Activated naive CD8-positive, alpha-beta T cell treated with anti-CD3 and anti-CD28 coated beads for 36 hours (primary cell): ENCODE results near the gene SERPINA5. TPM values are rescaled to one million over a fixed set of nuclear protein-coding genes. Genes with fewer than 3 reads are reported as not detected.

Experiments
- DNase-seq: peaks from one replicate; pipeline ENCODE4 v3.0.0; 2021
- H3K27ac Mint-ChIP-seq: one replicate; pipeline ENCODE4 v1.8.0; 2022; ENCODE audit warnings: mild to moderate bottlenecking, moderate library complexity, mixed read lengths
- H3K27me3 Mint-ChIP-seq: one replicate; pipeline ENCODE4 v1.8.0; 2022; ENCODE audit warnings: mild to moderate bottlenecking, mixed read lengths
- H3K36me3 Mint-ChIP-seq: one replicate; pipeline ENCODE4 v1.8.0; 2021; ENCODE audit warnings: mild to moderate bottlenecking, mixed read lengths
- H3K4me1 Mint-ChIP-seq: one replicate; pipeline ENCODE4 v1.8.0; 2021; ENCODE audit warnings: mixed read lengths
- H3K4me3 Mint-ChIP-seq: one replicate; pipeline ENCODE4 v1.8.0; 2022; ENCODE audit warnings: mild to moderate bottlenecking, moderate library complexity, mixed read lengths
- H3K9me3 Mint-ChIP-seq: one replicate; pipeline ENCODE4 v1.8.0; 2022; ENCODE audit warnings: mixed read lengths
- total RNA-seq, 2 experiments: library from RNA; stranded (reverse); gene quantifications; one replicate each; pipeline ENCODE4 v1.2.3, GENCODE V29; 2021

Gene SERPINA5
- total RNA-seq, 2 experiments from 2014 or later = not detected

DNA sequence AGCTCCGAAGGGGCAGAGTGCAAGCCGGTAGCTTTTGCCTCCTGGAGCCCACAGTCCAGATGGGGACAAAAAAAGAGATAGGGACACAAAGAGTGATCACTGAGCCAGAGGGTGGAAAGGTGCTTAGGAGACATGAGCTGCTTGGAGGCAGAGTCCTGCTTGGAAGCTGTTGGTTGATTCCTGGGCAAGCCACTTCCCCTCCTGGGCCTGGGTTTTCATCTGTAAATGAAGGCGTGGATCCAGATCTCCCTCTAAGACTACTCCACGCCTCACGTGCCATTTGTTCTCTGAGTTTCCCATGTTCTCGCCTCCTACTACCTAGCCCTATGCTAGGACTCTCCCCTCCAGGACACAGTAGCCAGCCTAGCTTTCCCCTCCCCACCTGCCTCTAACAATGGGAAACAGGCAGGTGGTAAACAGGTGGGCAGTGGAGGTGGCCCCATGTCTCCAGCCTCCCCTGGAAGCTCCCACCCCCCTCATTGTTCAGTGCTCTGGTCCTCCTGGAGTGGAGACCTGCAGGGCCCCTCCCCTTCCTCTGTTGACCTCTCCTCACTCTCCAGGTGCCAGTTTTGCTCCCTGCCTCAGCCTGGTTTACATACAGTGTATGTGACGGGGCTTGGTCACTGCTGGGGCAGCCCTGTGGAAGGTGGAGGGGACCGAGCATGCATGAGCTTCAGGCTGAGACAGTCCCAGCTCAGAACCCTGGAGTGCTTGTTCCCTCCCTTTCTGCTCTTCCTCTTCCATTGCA lies 34.8 kb downstream of the SERPINA5 start:
- Mint-ChIP-seq H3K4me3 (no peak overlapping the region), H3K4me1 (no peaks in the 10 kb centered on the region), H3K9me3 (peaks cover 18% of the 10 kb centered on the region), H3K36me3 (no peaks in the 10 kb centered on the region), H3K27ac (no peak overlapping the region), H3K27me3 (peaks cover 3% of the 10 kb centered on the region)
- no peak for DNase-seq

DNA sequence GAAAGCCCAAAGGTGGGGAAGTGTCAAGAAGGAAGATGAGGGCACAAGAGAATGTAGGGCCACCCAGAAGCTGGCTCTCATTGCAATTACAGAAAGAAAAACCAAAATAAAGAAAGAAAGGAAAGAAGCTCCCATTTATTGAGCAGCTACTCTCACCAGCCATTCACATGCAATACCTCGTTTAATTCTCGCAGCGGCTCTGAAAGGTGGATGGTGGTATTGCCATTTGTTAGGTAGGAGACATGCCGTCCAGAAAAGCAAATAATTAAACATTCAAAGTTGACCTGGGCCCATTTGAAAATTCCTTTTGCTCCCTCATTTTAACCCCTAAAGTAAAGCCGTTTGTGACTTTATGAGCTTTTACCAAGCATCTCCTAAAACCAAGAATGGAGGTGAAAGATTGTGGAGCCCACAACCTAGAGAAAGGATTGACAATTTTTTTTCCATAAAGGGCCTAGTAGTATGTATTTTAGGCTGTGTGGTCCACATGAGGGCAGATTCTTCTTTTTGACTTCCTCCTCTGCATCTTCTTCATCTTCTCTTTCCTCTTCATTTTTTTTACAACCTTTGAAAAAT lies 36.2 kb downstream of the SERPINA5 start:
- H3K27ac Mint-ChIP-seq = no peak overlapping the region
- no peaks in the 10 kb centered on the region for H3K4me1 Mint-ChIP-seq
- no peaks in the 10 kb centered on the region for H3K36me3 Mint-ChIP-seq
- peaks cover 18% of the 10 kb centered on the region for H3K9me3 Mint-ChIP-seq
- no peak for DNase-seq
- H3K27me3 Mint-ChIP-seq = peaks cover 3% of the 10 kb centered on the region
- H3K4me3 Mint-ChIP-seq = no peak overlapping the region

DNA sequence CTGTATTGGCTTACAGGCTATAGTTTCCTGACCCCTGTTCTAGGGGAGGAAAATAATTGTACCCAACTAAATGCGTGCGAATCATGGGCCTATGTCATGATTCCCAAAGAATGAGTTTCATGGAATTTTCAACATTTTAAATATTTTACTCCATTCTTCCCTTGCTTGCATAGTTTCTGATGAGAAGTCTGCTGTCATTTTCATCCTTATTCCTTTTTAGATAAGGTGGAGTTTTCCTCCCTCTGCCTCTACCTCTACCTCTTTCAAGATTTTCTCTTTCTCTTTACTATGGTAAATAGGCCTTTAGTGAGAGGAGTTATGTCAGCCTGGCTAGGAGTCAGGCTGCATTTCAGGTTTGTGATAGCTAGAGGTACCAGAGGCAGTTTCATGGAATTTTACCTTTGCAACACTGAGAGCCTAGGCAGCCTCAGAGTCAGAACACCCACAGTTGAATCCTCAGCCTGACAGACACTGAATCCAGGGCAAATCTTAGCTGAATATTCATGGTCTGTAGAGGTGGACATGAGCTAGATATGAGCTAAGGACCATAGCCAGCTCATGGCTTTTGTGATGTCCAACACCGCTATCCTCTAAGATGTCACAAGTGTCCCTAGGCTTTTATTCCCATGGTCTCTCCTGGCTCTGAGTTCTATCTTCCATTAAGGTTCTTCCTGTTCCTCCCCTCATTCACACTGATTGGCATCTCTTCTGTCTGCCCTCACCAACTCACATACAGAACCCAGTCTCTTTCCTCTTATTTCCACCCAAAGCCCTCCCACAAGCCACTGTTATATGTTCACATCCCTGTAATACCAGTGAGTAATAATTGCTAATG lies 37.0 kb downstream of the SERPINA5 start:
- Mint-ChIP-seq H3K27ac (no peak overlapping the region), H3K4me3 (no peak overlapping the region), H3K9me3 (peaks cover 18% of the 10 kb centered on the region), H3K36me3 (no peaks in the 10 kb centered on the region), H3K4me1 (no peaks in the 10 kb centered on the region), H3K27me3 (peaks cover 3% of the 10 kb centered on the region)
- no peak for DNase-seq

DNA sequence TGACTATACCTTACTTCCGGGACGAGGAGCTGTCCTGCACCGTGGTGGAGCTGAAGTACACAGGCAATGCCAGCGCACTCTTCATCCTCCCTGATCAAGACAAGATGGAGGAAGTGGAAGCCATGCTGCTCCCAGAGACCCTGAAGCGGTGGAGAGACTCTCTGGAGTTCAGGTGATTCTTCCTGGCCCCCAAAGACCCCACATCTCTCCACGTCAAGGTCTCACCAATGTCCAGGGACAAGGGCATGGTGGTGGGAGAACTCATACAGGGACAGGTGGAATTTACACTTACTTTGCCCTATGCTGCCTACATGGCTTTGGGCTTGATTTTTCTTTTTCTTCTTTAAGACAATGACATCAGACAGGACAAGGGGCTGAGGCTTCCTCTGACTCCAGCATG lies 38.1 kb downstream of the SERPINA5 start:
- H3K4me3 Mint-ChIP-seq = no peak overlapping the region
- H3K27me3 Mint-ChIP-seq = peaks cover 3% of the 10 kb centered on the region
- H3K36me3 Mint-ChIP-seq = no peaks in the 10 kb centered on the region
- peaks cover 18% of the 10 kb centered on the region for H3K9me3 Mint-ChIP-seq
- no peak overlapping the region for H3K27ac Mint-ChIP-seq
- DNase-seq = no peak
- no peaks in the 10 kb centered on the region for H3K4me1 Mint-ChIP-seq

DNA sequence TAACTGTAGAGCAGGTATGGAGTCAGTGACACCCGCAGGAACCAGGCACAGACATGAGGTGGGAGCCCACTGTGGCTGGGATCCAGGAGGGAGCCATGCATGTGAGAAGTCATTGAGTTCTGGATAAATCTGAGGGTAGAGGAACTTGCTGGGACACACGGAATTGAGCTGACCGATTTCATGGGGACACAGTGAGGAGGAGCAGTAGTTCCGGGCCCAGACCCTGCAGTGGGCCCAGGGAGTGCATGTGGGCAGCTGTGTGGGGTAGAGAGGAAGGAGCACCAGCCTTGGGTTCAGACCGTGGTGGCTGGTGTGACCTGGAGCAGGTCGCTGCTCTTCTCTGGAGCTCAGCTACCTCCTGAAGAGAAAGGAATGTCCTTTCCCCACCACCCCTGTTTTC lies 39.4 kb downstream of the SERPINA5 start:
- Mint-ChIP-seq H3K4me1 (no peaks in the 10 kb centered on the region), H3K9me3 (peaks cover 18% of the 10 kb centered on the region), H3K27me3 (peaks cover 3% of the 10 kb centered on the region), H3K4me3 (no peak overlapping the region), H3K27ac (no peak overlapping the region), H3K36me3 (no peaks in the 10 kb centered on the region)
- no peak for DNase-seq

DNA sequence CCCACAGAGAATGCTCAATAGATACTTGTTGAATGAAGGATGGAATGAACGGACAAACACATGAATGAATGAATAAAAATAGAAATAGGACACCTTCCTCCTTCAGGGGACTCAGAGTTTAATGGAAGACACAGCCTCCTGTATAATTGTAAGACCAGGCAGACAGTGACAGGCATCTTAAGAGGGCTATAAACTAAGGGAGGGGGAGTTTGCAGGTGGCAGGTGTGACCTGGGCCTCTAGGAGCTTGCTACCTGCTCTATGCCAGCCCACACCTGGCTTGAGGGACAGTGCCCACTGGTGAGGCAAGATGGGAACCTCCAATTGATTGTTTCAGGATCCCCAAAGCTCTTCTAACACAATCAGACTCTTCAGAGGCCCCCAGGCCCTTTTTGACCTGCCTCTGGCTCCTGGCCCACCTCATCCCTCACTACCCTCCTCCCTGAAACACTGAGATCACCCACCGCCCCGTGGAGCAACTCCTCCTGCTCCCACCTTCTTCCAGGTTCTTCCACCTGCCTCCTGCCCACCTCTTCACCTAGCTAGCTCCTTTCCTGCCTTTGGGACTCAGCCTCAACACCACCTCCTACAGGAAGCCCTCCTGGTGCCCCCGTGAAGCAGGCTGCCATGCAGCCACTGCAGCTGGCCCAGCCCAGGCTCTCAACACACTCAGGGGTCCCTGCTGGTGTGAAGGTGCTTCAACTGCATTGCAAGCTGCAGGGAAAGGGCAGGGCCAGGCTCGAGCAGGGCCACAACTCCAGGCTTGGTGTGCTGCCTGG lies 40.3 kb downstream of the SERPINA5 start:
- peaks cover 3% of the 10 kb centered on the region for H3K27me3 Mint-ChIP-seq
- H3K36me3 Mint-ChIP-seq = no peaks in the 10 kb centered on the region
- H3K4me1 Mint-ChIP-seq = no peaks in the 10 kb centered on the region
- no peak for DNase-seq
- peaks cover 18% of the 10 kb centered on the region for H3K9me3 Mint-ChIP-seq
- no peak overlapping the region for H3K27ac Mint-ChIP-seq
- H3K4me3 Mint-ChIP-seq = no peak overlapping the region

DNA sequence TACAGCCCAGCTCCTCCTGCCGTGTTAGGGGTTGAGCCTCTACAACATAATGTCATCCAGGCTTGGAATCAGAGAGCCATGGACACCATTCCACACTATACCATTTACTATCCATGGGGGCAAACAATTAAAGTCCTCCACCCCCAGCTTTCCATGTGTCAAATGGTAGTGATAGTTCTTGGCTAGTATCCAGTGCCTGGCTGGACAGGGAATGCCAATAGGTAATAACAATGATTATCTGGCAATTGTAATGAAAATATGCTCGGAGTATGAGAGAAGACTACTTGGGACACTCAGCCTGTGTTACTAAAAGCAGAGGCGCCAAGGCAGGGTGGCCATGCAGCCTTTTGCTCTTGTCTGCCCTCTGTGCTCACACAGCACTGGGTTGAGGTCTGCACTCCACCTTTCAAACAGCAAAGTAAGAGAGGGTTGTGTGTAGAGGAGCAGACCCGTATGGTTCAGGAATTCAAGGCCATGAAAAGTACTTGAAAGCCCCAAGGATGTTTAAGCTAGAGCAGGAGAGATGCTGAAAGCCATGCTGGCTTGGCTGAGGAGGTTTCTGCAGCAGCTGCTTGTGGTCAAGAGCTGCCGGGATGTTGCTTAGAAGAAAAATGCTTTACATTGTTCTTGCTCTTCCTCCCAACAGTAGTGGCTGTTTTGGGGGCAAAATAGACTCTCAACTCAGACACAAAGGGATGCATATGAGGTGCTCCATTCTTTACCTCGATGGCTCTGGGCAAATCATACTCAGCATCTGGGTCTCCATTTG lies 41.6 kb downstream of the SERPINA5 start:
- Mint-ChIP-seq H3K27ac (no peak overlapping the region), H3K9me3 (peaks cover 10% of the 10 kb centered on the region), H3K4me3 (no peak overlapping the region), H3K4me1 (no peaks in the 10 kb centered on the region), H3K36me3 (no peaks in the 10 kb centered on the region), H3K27me3 (peaks cover 3% of the 10 kb centered on the region)
- DNase-seq = no peak

DNA sequence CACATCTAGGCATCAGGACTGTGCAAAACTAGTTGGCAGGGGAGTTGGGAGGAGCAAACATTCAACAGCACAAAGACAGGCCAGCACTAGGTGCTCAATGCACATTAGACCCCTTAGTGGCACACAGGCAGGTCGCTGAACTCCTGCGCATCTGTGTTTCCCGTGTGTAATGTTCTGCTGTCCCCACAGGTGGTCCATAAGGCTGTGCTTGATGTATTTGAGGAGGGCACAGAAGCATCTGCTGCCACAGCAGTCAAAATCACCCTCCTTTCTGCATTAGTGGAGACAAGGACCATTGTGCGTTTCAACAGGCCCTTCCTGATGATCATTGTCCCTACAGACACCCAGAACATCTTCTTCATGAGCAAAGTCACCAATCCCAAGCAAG lies 42.2 kb downstream of the SERPINA5 start:
- H3K27ac Mint-ChIP-seq = no peak overlapping the region
- H3K9me3 Mint-ChIP-seq = peaks cover 8% of the 10 kb centered on the region
- H3K4me3 Mint-ChIP-seq = no peak overlapping the region
- H3K27me3 Mint-ChIP-seq = peaks cover 3% of the 10 kb centered on the region
- no peaks in the 10 kb centered on the region for H3K4me1 Mint-ChIP-seq
- no peak for DNase-seq
- no peaks in the 10 kb centered on the region for H3K36me3 Mint-ChIP-seq

DNA sequence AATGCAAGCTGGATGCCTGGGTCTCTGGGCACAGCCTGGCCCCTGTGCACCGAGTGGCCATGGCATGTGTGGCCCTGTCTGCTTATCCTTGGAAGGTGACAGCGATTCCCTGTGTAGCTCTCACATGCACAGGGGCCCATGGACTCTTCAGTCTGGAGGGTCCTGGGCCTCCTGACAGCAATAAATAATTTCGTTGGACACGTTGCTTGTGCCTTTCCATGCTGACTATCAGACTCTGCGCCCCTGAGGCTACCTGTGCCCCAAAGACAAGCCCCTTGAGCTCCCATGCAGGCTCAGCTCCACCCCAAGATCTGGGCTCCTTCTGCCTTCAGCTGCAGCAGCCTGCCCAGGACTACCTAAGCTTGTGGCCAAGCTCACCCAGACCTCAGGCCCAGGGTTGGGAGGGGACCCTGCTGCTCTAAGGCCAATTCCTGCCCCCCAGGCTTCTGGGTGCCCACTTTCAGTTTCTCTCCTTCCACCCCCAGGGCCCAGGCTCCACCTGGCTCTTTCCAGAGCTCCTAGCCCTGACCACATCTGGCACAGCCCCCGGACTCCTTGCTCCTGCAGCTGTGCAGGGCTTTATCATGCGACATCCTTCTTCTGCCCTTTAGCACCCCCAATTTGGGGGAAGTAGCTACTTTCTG lies 42.8 kb downstream of the SERPINA5 start:
- DNase-seq = no peak
- Mint-ChIP-seq H3K4me1 (no peaks in the 10 kb centered on the region), H3K27ac (no peak overlapping the region), H3K27me3 (no peaks in the 10 kb centered on the region), H3K9me3 (peaks cover 2% of the 10 kb centered on the region), H3K36me3 (no peaks in the 10 kb centered on the region), H3K4me3 (no peak overlapping the region)

DNA sequence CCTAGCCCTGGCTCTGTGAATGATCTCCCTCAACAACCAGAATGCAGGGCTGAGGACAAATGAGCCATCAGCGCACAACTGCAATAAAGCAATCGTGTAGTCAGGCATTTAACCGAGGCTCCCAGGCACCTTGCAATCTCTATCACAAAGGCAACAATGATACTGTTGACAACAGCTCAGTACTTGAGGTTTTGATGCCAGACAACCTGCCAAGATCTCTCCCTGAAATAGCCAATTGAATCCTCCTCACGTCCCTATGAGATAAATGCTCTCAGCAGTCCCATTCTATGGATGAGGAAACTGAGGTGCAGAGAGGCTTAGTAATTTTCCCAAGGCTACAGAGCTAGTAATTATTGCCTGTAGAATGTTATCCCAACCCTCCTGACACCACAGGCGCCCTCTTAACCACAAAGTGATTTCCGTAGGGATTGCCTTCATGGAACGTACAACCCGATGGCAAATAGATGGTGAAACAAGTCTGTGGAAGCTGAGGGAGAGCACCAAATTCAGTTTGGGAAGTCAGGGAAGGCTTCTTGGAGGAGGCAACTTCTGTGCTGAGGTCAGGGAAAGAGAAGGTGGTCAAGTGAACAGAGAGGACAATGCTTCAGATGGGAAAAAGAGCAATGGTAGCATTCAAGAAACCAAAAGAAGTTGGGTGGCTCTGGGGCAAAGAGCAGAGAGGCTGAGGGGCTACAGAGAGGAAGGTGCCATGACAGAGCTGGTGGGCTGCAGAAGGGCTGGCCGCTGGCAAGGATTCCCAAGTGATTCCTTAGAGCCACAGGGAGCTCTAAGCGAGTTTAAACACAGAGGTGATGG lies 43.5 kb downstream of the SERPINA5 start:
- peaks cover 2% of the 10 kb centered on the region for H3K9me3 Mint-ChIP-seq
- H3K36me3 Mint-ChIP-seq = no peaks in the 10 kb centered on the region
- DNase-seq = no peak
- no peaks in the 10 kb centered on the region for H3K27me3 Mint-ChIP-seq
- no peak overlapping the region for H3K4me3 Mint-ChIP-seq
- no peaks in the 10 kb centered on the region for H3K4me1 Mint-ChIP-seq
- H3K27ac Mint-ChIP-seq = no peak overlapping the region

DNA sequence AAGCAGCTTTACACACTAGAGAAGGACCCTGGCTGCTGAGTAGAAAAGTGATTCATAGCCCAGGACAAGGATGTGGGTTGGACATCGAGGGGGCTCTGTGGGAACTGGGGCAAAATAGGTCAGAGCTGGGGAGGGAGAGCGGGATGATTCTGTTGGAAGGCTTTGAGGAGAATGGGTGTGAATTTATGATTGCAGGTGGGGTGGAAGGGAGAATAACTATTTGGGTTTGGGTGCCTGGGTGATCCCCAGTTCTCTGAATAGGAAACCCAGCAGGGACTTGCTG lies 44.1 kb downstream of the SERPINA5 start:
- H3K4me1 Mint-ChIP-seq = no peaks in the 10 kb centered on the region
- H3K4me3 Mint-ChIP-seq = no peak overlapping the region
- H3K27ac Mint-ChIP-seq = no peak overlapping the region
- no peaks in the 10 kb centered on the region for H3K36me3 Mint-ChIP-seq
- no peaks in the 10 kb centered on the region for H3K9me3 Mint-ChIP-seq
- DNase-seq = no peak
- no peaks in the 10 kb centered on the region for H3K27me3 Mint-ChIP-seq

DNA sequence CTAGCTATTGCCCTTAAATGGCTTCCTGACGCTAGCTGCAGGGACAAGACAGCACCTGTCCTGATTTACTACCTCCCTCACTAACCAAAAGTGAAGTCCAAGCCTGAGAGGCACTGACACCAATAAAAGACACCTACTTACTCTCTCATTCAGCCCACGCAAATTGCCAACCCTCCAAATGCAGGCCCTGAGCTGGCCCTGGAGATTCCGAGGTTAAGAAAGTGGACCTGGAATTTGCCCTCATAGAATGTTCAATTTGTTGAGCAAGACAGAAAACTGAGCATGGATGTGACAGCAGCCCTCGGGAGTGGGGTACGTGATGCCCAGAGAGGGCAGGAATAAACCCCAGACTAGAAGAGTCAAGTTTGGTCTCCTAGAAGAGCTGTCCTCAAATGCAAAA lies 47.4 kb downstream of the SERPINA5 start:
- Mint-ChIP-seq H3K27ac (no peak overlapping the region), H3K4me1 (no peaks in the 10 kb centered on the region), H3K27me3 (no peaks in the 10 kb centered on the region), H3K9me3 (no peaks in the 10 kb centered on the region), H3K36me3 (no peaks in the 10 kb centered on the region), H3K4me3 (no peak overlapping the region)
- no peak for DNase-seq

DNA sequence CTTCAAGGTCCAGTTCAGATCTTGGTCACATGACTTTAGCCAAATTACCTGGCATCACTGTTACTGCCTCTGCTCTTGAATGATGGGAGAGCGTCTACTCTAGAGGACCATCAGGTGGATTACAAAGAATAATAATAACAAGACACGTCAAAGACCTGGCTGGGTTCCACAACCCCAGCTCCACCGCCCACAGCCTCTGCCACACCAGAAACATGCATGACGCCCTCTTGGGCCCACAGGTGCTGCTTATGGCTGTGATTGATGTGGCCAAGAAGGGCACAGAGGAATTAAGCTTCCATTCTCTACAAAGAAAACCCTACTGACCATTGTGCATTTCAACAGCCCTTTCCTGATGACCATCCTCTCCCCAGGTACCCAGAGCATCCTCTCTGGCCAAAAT lies 49.2 kb downstream of the SERPINA5 start:
- H3K9me3 Mint-ChIP-seq = no peaks in the 10 kb centered on the region
- no peaks in the 10 kb centered on the region for H3K4me1 Mint-ChIP-seq
- no peaks in the 10 kb centered on the region for H3K36me3 Mint-ChIP-seq
- no peaks in the 10 kb centered on the region for H3K27me3 Mint-ChIP-seq
- H3K4me3 Mint-ChIP-seq = no peak overlapping the region
- DNase-seq = no peak
- no peak overlapping the region for H3K27ac Mint-ChIP-seq
